ENCODE data around the gene SIMC1.

Gene SIMC1

DNA sequence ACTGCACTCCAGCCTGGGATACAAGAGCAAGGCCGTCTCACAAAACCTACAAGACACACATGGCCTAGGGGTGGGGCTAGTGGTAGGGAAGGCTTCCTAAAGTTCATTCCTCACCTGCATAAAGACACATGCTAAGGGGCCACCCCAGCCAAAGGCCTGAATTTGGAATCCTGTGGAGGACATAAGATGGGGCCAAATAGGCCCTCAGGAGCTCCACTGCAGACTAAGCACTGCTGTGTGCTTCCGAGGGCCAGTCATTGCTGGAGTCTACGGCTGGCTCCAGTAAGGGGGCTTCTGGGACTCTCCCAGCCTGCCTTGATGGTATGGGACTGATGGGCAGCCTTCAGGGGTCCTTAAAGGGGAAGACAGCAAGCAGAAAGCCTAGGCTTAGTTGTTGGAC lies 144.5 kb downstream of the SIMC1 start:
- peaks cover 10% of the 10 kb centered on the region; the same call in 1 of the 2 replicates for H3F3A ChIP-seq (ENCODE audit: insufficient read depth)
- no peak overlapping the region for H3K4me2 ChIP-seq (ENCODE audit: low read depth, low read length, poor library complexity, severe bottlenecking)
- TF ChIP-seq, protein P1, sequence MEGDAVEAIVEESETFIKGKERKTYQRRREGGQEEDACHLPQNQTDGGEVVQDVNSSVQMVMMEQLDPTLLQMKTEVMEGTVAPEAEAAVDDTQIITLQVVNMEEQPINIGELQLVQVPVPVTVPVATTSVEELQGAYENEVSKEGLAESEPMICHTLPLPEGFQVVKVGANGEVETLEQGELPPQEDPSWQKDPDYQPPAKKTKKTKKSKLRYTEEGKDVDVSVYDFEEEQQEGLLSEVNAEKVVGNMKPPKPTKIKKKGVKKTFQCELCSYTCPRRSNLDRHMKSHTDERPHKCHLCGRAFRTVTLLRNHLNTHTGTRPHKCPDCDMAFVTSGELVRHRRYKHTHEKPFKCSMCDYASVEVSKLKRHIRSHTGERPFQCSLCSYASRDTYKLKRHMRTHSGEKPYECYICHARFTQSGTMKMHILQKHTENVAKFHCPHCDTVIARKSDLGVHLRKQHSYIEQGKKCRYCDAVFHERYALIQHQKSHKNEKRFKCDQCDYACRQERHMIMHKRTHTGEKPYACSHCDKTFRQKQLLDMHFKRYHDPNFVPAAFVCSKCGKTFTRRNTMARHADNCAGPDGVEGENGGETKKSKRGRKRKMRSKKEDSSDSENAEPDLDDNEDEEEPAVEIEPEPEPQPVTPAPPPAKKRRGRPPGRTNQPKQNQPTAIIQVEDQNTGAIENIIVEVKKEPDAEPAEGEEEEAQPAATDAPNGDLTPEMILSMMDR (IDR thresholded peaks at IDR 0.05; ENCODE audit: insufficient read depth, low read length, poor library complexity, severe bottlenecking), result no peak
- no peak for TF ChIP-seq EZH2phosphoT487 (conservative IDR thresholded peaks at IDR 0.05; ENCODE audit: low read length)
- H3K27me3 ChIP-seq (ENCODE audit: low read length), result no peaks in the 10 kb centered on the region
- H3K36me3 ChIP-seq (ENCODE audit: low read length), result peaks cover 12% of the 10 kb centered on the region
- no peak overlapping the region for H2AFZ ChIP-seq (ENCODE audit: low read depth, low read length, severe bottlenecking)
- no peak overlapping the region for H3K9ac ChIP-seq (ENCODE audit: low read length)
- no peaks in the 10 kb centered on the region for H3K9me2 ChIP-seq (replicated peaks; ENCODE audit: insufficient read depth, low read length)
- H3K9me3 ChIP-seq (ENCODE audit: insufficient read depth, low read length), result no peaks in the 10 kb centered on the region
- peaks cover 8% of the 10 kb centered on the region; the same call in 1 of the 2 replicates for H4K20me1 ChIP-seq (ENCODE audit: low read depth, low read length)
- peaks cover 33% of the 10 kb centered on the region for H3K79me2 ChIP-seq (ENCODE audit: insufficient read depth, low read length)
- H3K4me3 ChIP-seq (ENCODE audit: insufficient read depth, low read length, poor library complexity, severe bottlenecking), result no peak overlapping the region
- no peak overlapping the region for H3K27ac ChIP-seq (ENCODE audit: low read depth, low read length)

DNA sequence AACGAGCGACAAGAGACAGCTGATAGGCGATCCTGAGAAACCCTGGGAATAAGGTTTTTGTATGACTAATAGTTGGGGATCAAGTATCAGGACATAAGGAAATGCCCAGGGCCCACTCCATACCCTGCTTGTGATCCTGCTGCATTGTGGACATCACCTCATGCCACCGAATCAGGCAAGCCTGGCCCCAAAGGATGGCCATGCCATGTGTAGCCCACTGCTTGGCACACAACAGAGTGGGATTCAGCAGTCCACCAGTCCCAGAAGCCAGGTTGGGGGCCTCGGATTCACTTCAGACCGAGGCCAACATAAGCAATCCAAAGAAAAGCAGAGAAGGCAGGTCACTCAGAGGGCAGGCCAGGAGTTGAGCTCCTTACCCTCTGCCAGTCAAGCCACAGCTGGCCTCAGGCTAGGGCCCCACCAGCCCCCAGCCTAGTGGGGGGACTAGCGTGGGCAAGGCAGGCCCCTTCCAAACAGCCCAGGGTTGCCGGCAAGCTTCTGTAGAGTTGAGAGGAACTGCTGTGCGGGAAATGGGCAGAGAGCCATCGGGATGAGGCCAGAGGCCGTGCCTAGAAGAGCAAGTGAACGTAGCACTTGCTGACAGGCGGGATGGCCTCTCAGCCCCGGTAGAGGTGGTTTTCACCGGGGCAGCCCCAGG lies 145.2 kb downstream of the SIMC1 start:
- H3F3A ChIP-seq (ENCODE audit: insufficient read depth), result peaks cover 10% of the 10 kb centered on the region; the same call in 1 of the 2 replicates
- no peak overlapping the region for H3K4me2 ChIP-seq (ENCODE audit: low read depth, low read length, poor library complexity, severe bottlenecking)
- H4K20me1 ChIP-seq (ENCODE audit: low read depth, low read length), result peaks cover 8% of the 10 kb centered on the region; the same call in 1 of the 2 replicates
- no peak overlapping the region for H3K27ac ChIP-seq (ENCODE audit: low read depth, low read length)
- no peaks in the 10 kb centered on the region for H3K9me2 ChIP-seq (replicated peaks; ENCODE audit: insufficient read depth, low read length)
- H3K36me3 ChIP-seq (ENCODE audit: low read length), result peaks cover 12% of the 10 kb centered on the region
- no peak overlapping the region for H3K9ac ChIP-seq (ENCODE audit: low read length)
- H3K9me3 ChIP-seq (ENCODE audit: insufficient read depth, low read length), result no peaks in the 10 kb centered on the region
- TF ChIP-seq EZH2phosphoT487 (conservative IDR thresholded peaks at IDR 0.05; ENCODE audit: low read length), result no peak
- TF ChIP-seq, protein P1 (IDR thresholded peaks at IDR 0.05; ENCODE audit: insufficient read depth, low read length, poor library complexity, severe bottlenecking), result no peak
- no peak overlapping the region for H3K4me3 ChIP-seq (ENCODE audit: insufficient read depth, low read length, poor library complexity, severe bottlenecking)
- H2AFZ ChIP-seq (ENCODE audit: low read depth, low read length, severe bottlenecking), result no peak overlapping the region
- no peaks in the 10 kb centered on the region for H3K27me3 ChIP-seq (ENCODE audit: low read length)
- peaks cover 39% of the 10 kb centered on the region for H3K79me2 ChIP-seq (ENCODE audit: insufficient read depth, low read length)

DNA sequence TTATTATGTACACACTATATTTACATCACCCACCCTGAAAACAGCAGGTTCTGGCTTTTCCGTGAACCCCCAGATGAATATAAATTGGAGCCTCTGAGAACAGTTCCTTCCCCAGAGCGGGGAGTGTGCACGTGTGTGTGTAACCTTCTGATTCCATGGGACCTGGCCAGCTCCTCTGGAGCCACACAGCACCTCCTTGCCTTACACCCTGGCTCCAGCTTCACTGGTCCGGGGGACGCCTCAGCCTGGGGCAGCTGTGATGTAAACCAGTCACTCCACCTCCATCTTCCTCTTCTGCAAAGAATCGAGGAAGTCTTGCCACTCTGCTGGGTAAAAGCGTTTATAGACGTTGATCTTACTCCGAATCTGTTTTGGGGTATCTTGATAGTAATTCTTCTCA lies 145.7 kb downstream of the SIMC1 start:
- Histone ChIP-seq H4K20me1 (ENCODE audit: low read depth, low read length) (peaks cover 8% of the 10 kb centered on the region; the same call in 1 of the 2 replicates), H3K27ac (ENCODE audit: low read depth, low read length) (no peak overlapping the region), H2AFZ (ENCODE audit: low read depth, low read length, severe bottlenecking) (no peak overlapping the region), H3K36me3 (ENCODE audit: low read length) (peaks cover 12% of the 10 kb centered on the region), H3K4me3 (ENCODE audit: insufficient read depth, low read length, poor library complexity, severe bottlenecking) (no peak overlapping the region), H3K4me2 (ENCODE audit: low read depth, low read length, poor library complexity, severe bottlenecking) (no peak overlapping the region), H3F3A (ENCODE audit: insufficient read depth) (peaks cover 10% of the 10 kb centered on the region; the same call in 1 of the 2 replicates), H3K9me3 (ENCODE audit: insufficient read depth, low read length) (no peaks in the 10 kb centered on the region), H3K79me2 (ENCODE audit: insufficient read depth, low read length) (peaks cover 40% of the 10 kb centered on the region), H3K27me3 (ENCODE audit: low read length) (no peaks in the 10 kb centered on the region), H3K9ac (ENCODE audit: low read length) (no peak overlapping the region), H3K9me2 (replicated peaks; ENCODE audit: insufficient read depth, low read length) (no peaks in the 10 kb centered on the region)
- TF ChIP-seq, protein P1 (IDR thresholded peaks at IDR 0.05; ENCODE audit: insufficient read depth, low read length, poor library complexity, severe bottlenecking), result no peak
- no peak for TF ChIP-seq EZH2phosphoT487 (conservative IDR thresholded peaks at IDR 0.05; ENCODE audit: low read length)
